K562 (cell line): Measurements from ENCODE around the gene MFSD11. TPM values are rescaled to one million over a fixed set of nuclear protein-coding genes. Genes with fewer than 3 reads are reported as not detected.
A peak's percentile ranks its signal among the peaks of the same experiment; 100 is the strongest.

ENCODE experiments used
- BCL6 ChIP-seq: fragments of 250-450 bp; sonication (Bioruptor Pico); IDR thresholded peaks from 2 replicates; pipeline ENCODE4 v1.4.0; 2020
- ERF ChIP-seq: fragments of 450-650 bp; formaldehyde crosslinking; IDR thresholded peaks from 2 replicates; pipeline ENCODE4 v1.4.0; 2020; ENCODE audit warnings: mild to moderate bottlenecking, mixed read lengths
- EWSR1 ChIP-seq: fragments of 450-650 bp; IDR thresholded peaks from 2 replicates; pipeline ENCODE4 v1.6.1; 2018; ENCODE audit warnings: borderline replicate concordance, mild to moderate bottlenecking, low read depth, moderate library complexity; ENCODE audit not compliant: partially characterized antibody
- HMG20A ChIP-seq: fragments of 450-650 bp; formaldehyde crosslinking; conservative IDR thresholded peaks from 2 replicates; pipeline ENCODE4 v1.4.0; 2020; ENCODE audit warnings: mild to moderate bottlenecking, mixed read lengths
- HMGN3 ChIP-seq: IDR thresholded peaks from 2 replicates; pipeline ENCODE4 v1.6.1; 2011; ENCODE audit warnings: borderline replicate concordance, low read depth, mild to moderate bottlenecking, mixed read lengths, low read length; ENCODE audit not compliant: insufficient read length; ENCODE audit errors: extremely low read depth
- HNRNPUL1 ChIP-seq: fragments of 200-400 bp; formaldehyde crosslinking; IDR thresholded peaks from 2 replicates; pipeline ENCODE4 v1.6.1; 2017; ENCODE audit warnings: low read length
- IRF2 ChIP-seq: sonication (generic); formaldehyde crosslinking; IDR thresholded peaks from 2 replicates; pipeline ENCODE4 v1.8.1; 2022; ENCODE audit warnings: mild to moderate bottlenecking, missing genetic modification reagents
- NR2C1 ChIP-seq, 2 experiments: fragments of 450-650 bp; IDR thresholded peaks; 2 replicates each; pipeline ENCODE4 v1.6.1; 2017; ENCODE audit warnings: mild to moderate bottlenecking in 2 of 2, antibody characterized with exemption in 1 of 2, inconsistent platforms in 1 of 2, missing compliant biosample characterization in 1 of 2, missing genetic modification characterization in 1 of 2
- OTX1 ChIP-seq: fragments of 450-650 bp; formaldehyde crosslinking; IDR thresholded peaks from 2 replicates; pipeline ENCODE4 v1.4.0; 2022; ENCODE audit warnings: mild to moderate bottlenecking
- PHF8 ChIP-seq: fragments of 200-600 bp; sonication (generic); IDR thresholded peaks from 2 replicates; pipeline ENCODE4 v1.6.1; 2012; ENCODE audit warnings: mixed run types, mild to moderate bottlenecking, inconsistent platforms, low read length, moderate library complexity, borderline replicate concordance
- RBM17 ChIP-seq: fragments of 200-400 bp; formaldehyde crosslinking; IDR thresholded peaks from 2 replicates; pipeline ENCODE4 v1.6.1; 2017; ENCODE audit warnings: low read depth, mild to moderate bottlenecking, low read length, borderline replicate concordance
- SLC30A9 ChIP-seq: fragments of 250-450 bp; sonication (Bioruptor Pico); IDR thresholded peaks from 2 replicates; pipeline ENCODE4 v1.8.0; 2022; ENCODE audit warnings: mild to moderate bottlenecking, moderate library complexity
- SREBF2 ChIP-seq: sonication (generic); formaldehyde crosslinking; IDR thresholded peaks from 2 replicates; pipeline ENCODE4 v1.4.0; 2020; ENCODE audit warnings: mild to moderate bottlenecking, missing genetic modification reagents
- TCF7 ChIP-seq: sonication (generic); IDR thresholded peaks from 2 replicates; pipeline ENCODE4 v1.6.1; 2016; ENCODE audit warnings: antibody characterized with exemption, borderline replicate concordance
- TEAD4 ChIP-seq, 2 experiments: sonication (generic) in 1 of 2; formaldehyde crosslinking in 1 of 2; IDR thresholded peaks; 2 replicates each; pipeline versions ENCODE4 v1.6.1 to v1.8.0; 2012 to 2022; ENCODE audit warnings: borderline replicate concordance in 1 of 2, inconsistent platforms in 1 of 2, low read length in 1 of 2, mild to moderate bottlenecking in 1 of 2, missing genetic modification reagents in 1 of 2
- ZNF197 ChIP-seq: fragments of 200-800 bp; sonication (Bioruptor generic); IDR thresholded peaks from 2 replicates; pipeline ENCODE4 v1.6.1; 2016; ENCODE audit warnings: low read depth, missing genetic modification characterization, missing compliant biosample characterization
- ZSCAN29 ChIP-seq: fragments of 450-650 bp; IDR thresholded peaks from 2 replicates; pipeline ENCODE4 v1.6.1; 2017
- polyA plus RNA-seq, 8 experiments: library from polyadenylated mRNA; depleted of rRNA in 4 of 8; stranded (reverse) in 5 of 8; unstranded in 3 of 8; fragments of >200 nt; fragmentation: Nextera tagmentation in 2 of 8; fragmentation: Illumina TruSeq in 1 of 8; extraction: Ambion mirVana in 2 of 8; extraction: Trizol in 1 of 8; gene quantifications; 2 replicates each; pipeline versions ENCODE4 v1.2.1 to v1.2.3, GENCODE V29; 2011 to 2014; ENCODE audit warnings: inconsistent platforms in 1 of 8, missing spikeins in 1 of 8
- total RNA-seq, 7 experiments: library from RNA; depleted of rRNA in 6 of 7; stranded (reverse); fragments of >200 nt in 6 of 7; fragmentation: Illumina TruSeq in 2 of 7; extraction: Trizol in 2 of 7; gene quantifications; 2 replicates each; pipeline versions ENCODE4 v1.2.1 to v1.2.3, GENCODE V29; 2011 to 2021; ENCODE audit warnings: low replicate concordance in 1 of 7
- TF ChIP-seq, protein P1 (sequence below), 3 experiments: fragments of 200-800 bp in 1 of 3; sonication (Bioruptor generic) in 1 of 3; sonication (generic) in 1 of 3; formaldehyde crosslinking in 1 of 3; IDR thresholded peaks; 2 replicates each; pipeline versions ENCODE4 v1.6.1 to v1.8.0; 2016 to 2022; ENCODE audit warnings: mild to moderate bottlenecking in 2 of 3, missing compliant biosample characterization in 2 of 3, missing genetic modification characterization in 2 of 3, missing genetic modification reagents in 1 of 3
- TF ChIP-seq, protein P2 (sequence below): fragments of 250-450 bp; sonication (Bioruptor Pico); IDR thresholded peaks from 2 replicates; pipeline ENCODE4 v1.5.0; 2021; ENCODE audit warnings: mild to moderate bottlenecking, moderate library complexity
- TF ChIP-seq, protein P3 (sequence below), 3 experiments: IDR thresholded peaks in 2 of 3; conservative IDR thresholded peaks in 1 of 3; 2 replicates each; pipeline ENCODE4 v1.5.1; 2011 to 2012; ENCODE audit warnings: low read length in 3 of 3, mild to moderate bottlenecking in 3 of 3, control low read depth in 2 of 3, improper control_type of control experiment in 1 of 3, inconsistent platforms in 1 of 3, low read depth in 1 of 3, mixed read lengths in 1 of 3, moderate library complexity in 1 of 3; ENCODE audit not compliant: insufficient read depth in 2 of 3

Gene MFSD11
- total and polyA plus RNA-seq, 9 of the 15 experiments (the other 6 are each of a cell fraction or from before 2014, with no cell fraction given): 14.4 to 24.5 (median 19.9) TPM

DNA sequence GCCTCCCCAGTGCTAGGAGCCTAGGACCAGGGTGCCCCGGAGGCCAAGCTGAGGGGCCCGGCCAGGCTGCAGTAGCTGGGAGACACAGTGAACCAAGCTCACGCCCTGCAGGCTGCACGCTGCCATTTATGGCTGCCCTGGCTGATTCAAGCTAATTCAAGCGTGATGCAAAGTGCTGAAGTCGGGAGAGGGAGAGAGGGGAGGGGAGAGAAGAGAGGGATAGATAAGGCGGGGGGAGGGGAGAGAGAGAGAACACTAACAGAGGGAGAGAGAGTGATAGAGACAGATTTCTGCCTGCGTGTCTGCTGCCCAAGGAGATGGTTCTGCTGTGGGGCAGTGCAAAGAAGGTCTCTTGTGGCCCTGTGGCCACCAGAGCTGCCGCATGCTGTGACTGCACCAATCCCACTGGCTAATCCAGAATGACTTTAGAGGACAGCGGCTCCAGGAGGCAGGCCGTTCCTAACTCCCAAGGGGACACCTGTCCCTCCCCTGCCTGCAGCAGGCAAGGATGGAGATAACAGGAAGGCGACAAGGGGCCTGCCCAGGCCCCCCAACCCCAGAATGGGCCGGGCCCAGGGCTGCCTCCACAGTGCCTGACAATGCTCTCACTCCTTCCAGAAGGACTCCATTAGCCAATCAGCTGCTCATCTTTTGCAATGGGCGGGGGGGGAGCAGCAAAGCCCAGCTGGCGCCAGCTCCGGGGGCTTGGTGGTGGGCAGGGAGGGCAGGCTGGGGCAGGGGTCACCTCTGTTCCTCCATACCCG is 40.0 kb upstream of the MFSD11 start (continued):
- TF ChIP-seq SREBF2 (CRISPR knock-in tag): no peak
- no peak for TF ChIP-seq ZSCAN29
- TF ChIP-seq RBM17: no peak
- TF ChIP-seq EWSR1: no peak
- TF ChIP-seq, protein P1, sequence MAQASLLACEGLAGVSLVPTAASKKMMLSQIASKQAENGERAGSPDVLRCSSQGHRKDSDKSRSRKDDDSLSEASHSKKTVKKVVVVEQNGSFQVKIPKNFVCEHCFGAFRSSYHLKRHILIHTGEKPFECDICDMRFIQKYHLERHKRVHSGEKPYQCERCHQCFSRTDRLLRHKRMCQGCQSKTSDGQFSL (CRISPR knock-in tag; IDR thresholded peaks at IDR 0.05): no peak
- TF ChIP-seq, protein P1 (tag; IDR thresholded peaks at IDR 0.05): no peak
- TF ChIP-seq, protein P2, sequence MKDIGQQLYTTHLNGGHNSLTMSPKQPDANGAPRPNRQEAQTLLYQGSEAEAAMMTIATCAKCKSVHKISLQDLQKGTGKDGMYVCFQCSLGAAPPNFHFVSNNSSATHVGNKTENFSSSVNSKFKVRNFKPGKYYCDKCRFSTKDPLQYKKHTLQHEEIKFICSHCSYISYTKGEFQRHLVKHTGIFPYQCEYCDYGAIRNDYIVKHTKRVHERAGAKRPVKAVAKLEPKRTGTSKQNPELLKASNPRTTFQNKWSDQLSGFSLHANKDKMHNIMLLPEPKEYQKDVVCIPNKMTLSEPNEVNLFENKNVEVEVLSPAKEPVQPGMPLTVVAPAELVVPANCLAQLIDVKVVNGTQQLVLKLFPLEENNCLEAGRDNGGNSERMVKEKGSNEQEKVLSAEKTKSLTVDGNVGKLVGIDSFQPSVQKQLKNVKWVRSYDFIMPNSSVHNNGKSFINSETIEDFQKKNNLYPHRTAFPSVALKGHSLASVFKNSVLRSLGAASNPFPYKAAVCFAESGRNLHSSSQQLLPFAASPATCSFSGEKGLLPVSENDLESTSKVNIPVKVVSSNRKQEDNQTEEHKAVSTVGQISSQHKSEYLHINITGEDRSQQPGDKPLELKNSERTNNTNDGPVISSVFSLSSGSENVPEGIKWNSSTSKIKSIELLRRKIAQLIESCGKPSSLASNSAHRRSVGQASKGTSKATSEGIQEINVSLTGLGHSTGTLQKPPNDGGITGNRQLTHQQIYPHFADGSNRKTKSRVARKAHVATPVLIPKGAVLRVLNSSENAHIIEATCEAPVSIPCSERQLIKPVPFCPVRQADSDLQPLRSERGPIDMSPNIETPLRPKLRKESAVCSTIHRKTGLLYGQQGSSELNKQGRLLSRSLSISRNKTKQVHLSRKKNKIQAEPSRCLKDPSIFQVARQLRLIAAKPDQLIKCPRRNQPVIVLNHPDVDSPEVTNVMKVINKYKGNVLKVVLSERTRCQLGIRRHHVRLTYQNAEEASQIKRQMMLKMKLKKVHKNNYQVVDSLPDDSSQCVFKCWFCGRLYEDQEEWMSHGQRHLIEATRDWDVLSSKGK (CRISPR knock-in tag): no peak
- no peak for TF ChIP-seq ERF (CRISPR knock-in tag)
- peak; percentile 89; the same call in 1 of the 2 replicates for TF ChIP-seq OTX1 (CRISPR knock-in tag)
- TF ChIP-seq BCL6 (CRISPR knock-in tag): no peak
- TF ChIP-seq SLC30A9 (CRISPR knock-in tag): no peak
- TF ChIP-seq NR2C1 (IDR thresholded peaks at IDR 0.05): no peak
- no peak for TF ChIP-seq NR2C1 (tag; IDR thresholded peaks at IDR 0.05)
- peak; percentile 21; the same call in 1 of the 2 replicates for TF ChIP-seq PHF8
- no peak for TF ChIP-seq HMG20A
- no peak for TF ChIP-seq IRF2 (CRISPR knock-in tag)
- TF ChIP-seq TEAD4 (IDR thresholded peaks at IDR 0.05; ENCODE audit: low read length): no peak
- TF ChIP-seq TEAD4 (CRISPR knock-in tag; IDR thresholded peaks at IDR 0.05; ENCODE audit: borderline replicate concordance): no peak
- TF ChIP-seq HNRNPUL1: no peak
- TF ChIP-seq TCF7: no peak
- TF ChIP-seq, protein P3, sequence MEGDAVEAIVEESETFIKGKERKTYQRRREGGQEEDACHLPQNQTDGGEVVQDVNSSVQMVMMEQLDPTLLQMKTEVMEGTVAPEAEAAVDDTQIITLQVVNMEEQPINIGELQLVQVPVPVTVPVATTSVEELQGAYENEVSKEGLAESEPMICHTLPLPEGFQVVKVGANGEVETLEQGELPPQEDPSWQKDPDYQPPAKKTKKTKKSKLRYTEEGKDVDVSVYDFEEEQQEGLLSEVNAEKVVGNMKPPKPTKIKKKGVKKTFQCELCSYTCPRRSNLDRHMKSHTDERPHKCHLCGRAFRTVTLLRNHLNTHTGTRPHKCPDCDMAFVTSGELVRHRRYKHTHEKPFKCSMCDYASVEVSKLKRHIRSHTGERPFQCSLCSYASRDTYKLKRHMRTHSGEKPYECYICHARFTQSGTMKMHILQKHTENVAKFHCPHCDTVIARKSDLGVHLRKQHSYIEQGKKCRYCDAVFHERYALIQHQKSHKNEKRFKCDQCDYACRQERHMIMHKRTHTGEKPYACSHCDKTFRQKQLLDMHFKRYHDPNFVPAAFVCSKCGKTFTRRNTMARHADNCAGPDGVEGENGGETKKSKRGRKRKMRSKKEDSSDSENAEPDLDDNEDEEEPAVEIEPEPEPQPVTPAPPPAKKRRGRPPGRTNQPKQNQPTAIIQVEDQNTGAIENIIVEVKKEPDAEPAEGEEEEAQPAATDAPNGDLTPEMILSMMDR (IDR thresholded peaks at IDR 0.05 in 2 of 3, conservative IDR thresholded peaks at IDR 0.05 in 1 of 3; ENCODE audit: insufficient read depth in 2 of 3, low read depth in 1 of 3, low read length in 3 of 3): no peak
- TF ChIP-seq ZNF197 (CRISPR knock-in tag): no peak
- TF ChIP-seq HMGN3: no peak
